Activated T-helper 17 cell treated with anti-CD3 and anti-CD28 coated beads, Interleukin-2, amount 50 U/mL, for 72 hours (primary cell): Measurements from ENCODE around the gene GDI2. TPM values are rescaled to one million over a fixed set of nuclear protein-coding genes. Genes with fewer than 3 reads are reported as not detected.
A peak's percentile ranks its signal among the peaks of the same experiment; 100 is the strongest.

Source experiments
- ATAC-seq: fragments of 150-1000 bp; cut with Tn5 transposase; replicated peaks from 2 replicates; pipeline ENCODE4 v1.10.0; 2021; ENCODE audit warnings: mild to moderate bottlenecking, moderate library complexity
- H3K27ac Mint-ChIP-seq: one replicate; pipeline ENCODE4 v1.8.0; 2022; ENCODE audit warnings: mixed read lengths
- H3K27me3 Mint-ChIP-seq: one replicate; pipeline ENCODE4 v1.8.0; 2022; ENCODE audit warnings: mixed read lengths
- H3K36me3 Mint-ChIP-seq: one replicate; pipeline ENCODE4 v1.8.0; 2022; ENCODE audit warnings: low read depth, mild to moderate bottlenecking, mixed read lengths
- H3K4me1 Mint-ChIP-seq: one replicate; pipeline ENCODE4 v1.8.0; 2022; ENCODE audit warnings: mixed read lengths
- H3K4me3 Mint-ChIP-seq: one replicate; pipeline ENCODE4 v1.8.0; 2022; ENCODE audit warnings: mild to moderate bottlenecking, mixed read lengths
- H3K9me3 Mint-ChIP-seq: one replicate; pipeline ENCODE4 v1.8.0; 2022; ENCODE audit warnings: mixed read lengths
- total RNA-seq, 2 donors: library from RNA; stranded (reverse); gene quantifications; one replicate each; pipeline ENCODE4 v1.2.3, GENCODE V29; 2022

Gene GDI2
- total RNA-seq, 2 donors from 2014 or later: 190 to 266 TPM

- Mint-ChIP-seq H3K27me3 (no peaks in the 10 kb centered on the region), H3K9me3 (no peaks in the 10 kb centered on the region), H3K36me3 (peaks cover 93% of the 10 kb centered on the region), H3K27ac (peak overlapping the region; percentile 39), H3K4me1 (no peaks in the 10 kb centered on the region), H3K4me3 (no peak overlapping the region)
- ATAC-seq: no peak
Observed at GRCh38 chr10:5757766-5758517, 55.3 kb downstream of the GDI2 start.

- Mint-ChIP-seq H3K9me3 (no peaks in the 10 kb centered on the region), H3K27me3 (no peaks in the 10 kb centered on the region), H3K4me1 (peaks cover 3% of the 10 kb centered on the region), H3K36me3 (peaks cover 93% of the 10 kb centered on the region), H3K27ac (peak overlapping the region; percentile 82), H3K4me3 (no peak overlapping the region)
- no peak for ATAC-seq
Observed at GRCh38 chr10:5752301-5752871, 60.8 kb downstream of the GDI2 start.

GRCh38 chr10:5751601-5752253 is 61.5 kb downstream of the GDI2 start:
- peaks cover 93% of the 10 kb centered on the region for H3K36me3 Mint-ChIP-seq

GRCh38 chr10:5748394-5748803 is 64.8 kb downstream of the GDI2 start:
- ATAC-seq: no peak
- H3K36me3 Mint-ChIP-seq: peaks cover 97% of the 10 kb centered on the region

More at GRCh38 chr10:5751601-5752253, 61.5 kb downstream of the GDI2 start:
- no peak overlapping the region for H3K4me3 Mint-ChIP-seq
- ATAC-seq: no peak
- no peaks in the 10 kb centered on the region for H3K27me3 Mint-ChIP-seq
- peak overlapping the region; percentile 82 for H3K27ac Mint-ChIP-seq
- H3K9me3 Mint-ChIP-seq: no peaks in the 10 kb centered on the region
- peaks cover 9% of the 10 kb centered on the region for H3K4me1 Mint-ChIP-seq

GRCh38 chr10:5746197-5746596 is 67.0 kb downstream of the GDI2 start:
- no peaks in the 10 kb centered on the region for H3K9me3 Mint-ChIP-seq
- no peak for ATAC-seq
- no peak overlapping the region for H3K27ac Mint-ChIP-seq
- no peak overlapping the region for H3K4me3 Mint-ChIP-seq
- H3K36me3 Mint-ChIP-seq: peaks cover 96% of the 10 kb centered on the region
- H3K27me3 Mint-ChIP-seq: no peaks in the 10 kb centered on the region
- peaks cover 14% of the 10 kb centered on the region for H3K4me1 Mint-ChIP-seq

More at GRCh38 chr10:5748394-5748803, 64.8 kb downstream of the GDI2 start:
- Mint-ChIP-seq H3K4me3 (no peak overlapping the region), H3K4me1 (peaks cover 9% of the 10 kb centered on the region), H3K9me3 (no peaks in the 10 kb centered on the region), H3K27me3 (no peaks in the 10 kb centered on the region), H3K27ac (no peak overlapping the region)

- no peak overlapping the region for H3K27ac Mint-ChIP-seq
- no peak overlapping the region for H3K4me3 Mint-ChIP-seq
- H3K4me1 Mint-ChIP-seq: peaks cover 14% of the 10 kb centered on the region
- H3K27me3 Mint-ChIP-seq: no peaks in the 10 kb centered on the region
- H3K9me3 Mint-ChIP-seq: no peaks in the 10 kb centered on the region
- peaks cover 96% of the 10 kb centered on the region for H3K36me3 Mint-ChIP-seq
- ATAC-seq: no peak
Observed at GRCh38 chr10:5744849-5745248, 68.4 kb downstream of the GDI2 start.

- Mint-ChIP-seq H3K27ac (no peak overlapping the region), H3K4me3 (no peak overlapping the region), H3K9me3 (no peaks in the 10 kb centered on the region), H3K27me3 (no peaks in the 10 kb centered on the region), H3K4me1 (peaks cover 14% of the 10 kb centered on the region), H3K36me3 (peaks cover 96% of the 10 kb centered on the region)
- no peak for ATAC-seq
Observed at GRCh38 chr10:5743736-5744135, 69.5 kb downstream of the GDI2 start.

GRCh38 chr10:5742116-5742515 is 71.1 kb downstream of the GDI2 start:
- H3K4me1 Mint-ChIP-seq: peaks cover 8% of the 10 kb centered on the region
- H3K27ac Mint-ChIP-seq: no peak overlapping the region
- peaks cover 93% of the 10 kb centered on the region for H3K36me3 Mint-ChIP-seq
- H3K4me3 Mint-ChIP-seq: no peak overlapping the region
- H3K27me3 Mint-ChIP-seq: no peaks in the 10 kb centered on the region
- no peaks in the 10 kb centered on the region for H3K9me3 Mint-ChIP-seq
- ATAC-seq: no peak

- Mint-ChIP-seq H3K27ac (peak overlapping the region; percentile 9), H3K36me3 (peaks cover 93% of the 10 kb centered on the region), H3K9me3 (no peaks in the 10 kb centered on the region), H3K27me3 (no peaks in the 10 kb centered on the region), H3K4me1 (peaks cover 5% of the 10 kb centered on the region), H3K4me3 (no peak overlapping the region)
- ATAC-seq: no peak
Observed at GRCh38 chr10:5741276-5741675, 72.0 kb downstream of the GDI2 start.

GRCh38 chr10:5738427-5738826 is 74.8 kb downstream of the GDI2 start:
- H3K9me3 Mint-ChIP-seq: no peaks in the 10 kb centered on the region
- peaks cover 96% of the 10 kb centered on the region for H3K36me3 Mint-ChIP-seq
- ATAC-seq: no peak

GRCh38 chr10:5737352-5737751 is 75.9 kb downstream of the GDI2 start:
- peaks cover 96% of the 10 kb centered on the region for H3K36me3 Mint-ChIP-seq
- peak overlapping the region; percentile 37 for H3K27ac Mint-ChIP-seq
- ATAC-seq: no peak

More at GRCh38 chr10:5738427-5738826, 74.8 kb downstream of the GDI2 start:
- H3K27ac Mint-ChIP-seq: no peak overlapping the region
- peaks cover 9% of the 10 kb centered on the region for H3K4me1 Mint-ChIP-seq
- H3K4me3 Mint-ChIP-seq: no peak overlapping the region
- H3K27me3 Mint-ChIP-seq: no peaks in the 10 kb centered on the region

GRCh38 chr10:5736591-5736990 is 76.6 kb downstream of the GDI2 start:
- Mint-ChIP-seq H3K4me3 (no peak overlapping the region), H3K4me1 (peaks cover 12% of the 10 kb centered on the region), H3K36me3 (peaks cover 96% of the 10 kb centered on the region), H3K9me3 (no peaks in the 10 kb centered on the region), H3K27me3 (no peaks in the 10 kb centered on the region), H3K27ac (peak overlapping the region; percentile 62)
- no peak for ATAC-seq

More at GRCh38 chr10:5737352-5737751, 75.9 kb downstream of the GDI2 start:
- Mint-ChIP-seq H3K4me3 (no peak overlapping the region), H3K27me3 (no peaks in the 10 kb centered on the region), H3K4me1 (peaks cover 9% of the 10 kb centered on the region), H3K9me3 (no peaks in the 10 kb centered on the region)

- Mint-ChIP-seq H3K4me3 (no peak overlapping the region), H3K27me3 (no peaks in the 10 kb centered on the region), H3K4me1 (peaks cover 16% of the 10 kb centered on the region), H3K9me3 (no peaks in the 10 kb centered on the region), H3K36me3 (peaks cover 96% of the 10 kb centered on the region), H3K27ac (peak overlapping the region; percentile 56)
- no peak for ATAC-seq
Observed at GRCh38 chr10:5735119-5735518, 78.1 kb downstream of the GDI2 start.

GRCh38 chr10:5732141-5732540 is 81.1 kb downstream of the GDI2 start:
- Mint-ChIP-seq H3K9me3 (no peaks in the 10 kb centered on the region), H3K36me3 (peaks cover 96% of the 10 kb centered on the region), H3K27ac (no peak overlapping the region), H3K4me1 (peaks cover 16% of the 10 kb centered on the region), H3K4me3 (peak overlapping the region; percentile 5), H3K27me3 (no peaks in the 10 kb centered on the region)
- ATAC-seq: no peak

- peak; percentile 75 for ATAC-seq
- H3K4me3 Mint-ChIP-seq: peak overlapping the region; percentile 5
- peaks cover 96% of the 10 kb centered on the region for H3K36me3 Mint-ChIP-seq
- peaks cover 16% of the 10 kb centered on the region for H3K4me1 Mint-ChIP-seq
- no peaks in the 10 kb centered on the region for H3K9me3 Mint-ChIP-seq
- peak overlapping the region; percentile 3 for H3K27ac Mint-ChIP-seq
- H3K27me3 Mint-ChIP-seq: no peaks in the 10 kb centered on the region
Observed at GRCh38 chr10:5731559-5731958, 81.7 kb downstream of the GDI2 start.
